Body of pancreas (tissue), 4 donors: Measurements from ENCODE around the gene OR7A17. TPM values are rescaled to one million over a fixed set of nuclear protein-coding genes. Genes with fewer than 3 reads are reported as not detected.

Experiments
- ATAC-seq: fragments of 150-250 bp; one replicate; pipeline ENCODE4 v1.9.1; 2016
- DNase-seq, 4 donors: peaks; one replicate each; pipeline ENCODE4 v3.0.0-alpha.2; 2019
- H3K27ac ChIP-seq, 4 donors: fragments of 200-600 bp; sonication (generic); 1 replicate in 3 of 4; 2 replicates in 1 of 4; pipeline versions ENCODE4 v1.5.1 to v1.6.1; 2016 to 2019; ENCODE audit warnings: mild to moderate bottlenecking in 1 of 4, mixed read lengths in 1 of 4, moderate library complexity in 1 of 4
- H3K27me3 ChIP-seq, 2 donors: fragments of 200-600 bp; sonication (generic); one replicate each; pipeline ENCODE4 v1.6.0; 2016; ENCODE audit warnings: mild to moderate bottlenecking in 1 of 2
- H3K36me3 ChIP-seq, 2 donors: fragments of 200-600 bp; sonication (generic); replicated peaks in 1 of 2; 2 replicates each; pipeline ENCODE4 v1.5.1; 2016; ENCODE audit warnings: low read depth in 2 of 2; ENCODE audit not compliant: insufficient read depth in 1 of 2
- H3K4me1 ChIP-seq: fragments of 200-600 bp; sonication (generic); one replicate; pipeline ENCODE4 v1.6.0; 2016
- H3K4me3 ChIP-seq, 2 donors: fragments of 200-600 bp; sonication (generic); 1 replicate in 1 of 2; 2 replicates in 1 of 2; pipeline ENCODE4 v1.5.1; 2016 to 2019
- H3K9me3 ChIP-seq, 3 donors: fragments of 200-600 bp; sonication (generic); 1 replicate in 2 of 3; 2 replicates in 1 of 3; pipeline ENCODE4 v1.5.1; 2016
- CTCF ChIP-seq, 7 experiments: fragments of 450-650 bp in 4 of 7; fragments of 200-600 bp in 3 of 7; sonication (generic) in 3 of 7; IDR thresholded peaks; one replicate each; pipeline ENCODE4 v1.5.1; 2016 to 2019; ENCODE audit warnings: antibody characterized with exemption in 7 of 7
- POLR2A ChIP-seq, 3 donors: fragments of 450-650 bp; IDR thresholded peaks; one replicate each; pipeline ENCODE4 v1.6.1; 2016; ENCODE audit warnings: antibody characterized with exemption in 3 of 3, mild to moderate bottlenecking in 2 of 3
- WGBS, 2 donors: methylation state at CpG; one replicate each; pipeline ENCODE4 v1.1.5; 2017; 5-methylcytosine and 5-hydroxymethylcytosine counted together
- intact Hi-C: fragments of 100-400 bp; cut with DNase I; formaldehyde crosslinking; loops from one replicate; pipeline ENCODE4 v1.15.1; 2023
- total RNA-seq, 2 donors: library from RNA; depleted of rRNA; stranded (reverse); fragments of >200 nt; gene quantifications; one replicate each; pipeline ENCODE4 v1.1.0, GENCODE V29; 2016

OR7A17 gene
- total RNA-seq = not detected

- WGBS, 2 donors = 36 to 41% methylated on average over 4 of the region's 4 CpGs
- Histone ChIP-seq H3K4me3 (no peak within 1 kb of the TSS), H3K27me3 (no peaks in the 10 kb centered on the region), H3K36me3 (no peaks in the 10 kb centered on the region), H3K27ac (no peak within 1 kb of the TSS), H3K4me1 (peaks cover 6% of the 10 kb centered on the region), H3K9me3 (no peaks in the 10 kb centered on the region)
- ATAC-seq (no peak), DNase-seq (no peak)
- no peak for TF ChIP-seq CTCF (IDR thresholded peaks at IDR 0.05)
- no peak for TF ChIP-seq POLR2A (IDR thresholded peaks at IDR 0.05)
- intact Hi-C loops = no loop called here
Observed at GRCh38 chr19:14886032-14886431, at the start of gene OR7A17. TSS of gene OR7A17 (minus strand) at chr19:14886132. CDS start at chr19:14881355, 4,777 bp downstream.

- DNase-seq = no peak
- no peak overlapping the region for H3K27ac ChIP-seq
- no peak for TF ChIP-seq CTCF (IDR thresholded peaks at IDR 0.05)
- no peak for TF ChIP-seq POLR2A (IDR thresholded peaks at IDR 0.05)
- WGBS, 2 donors = 35 to 45% methylated on average over 1 of the region's 1 CpG
- no peaks in the 10 kb centered on the region for H3K4me1 ChIP-seq
- no peaks in the 10 kb centered on the region for H3K9me3 ChIP-seq
- no peak for ATAC-seq
- H3K36me3 ChIP-seq = no peaks in the 10 kb centered on the region
- H3K27me3 ChIP-seq = no peaks in the 10 kb centered on the region
- no peak overlapping the region for H3K4me3 ChIP-seq
- intact Hi-C loops = no loop called here
Observed at GRCh38 chr19:14933506-14933905, 47.6 kb upstream of the OR7A17 start.

GRCh38 chr19:14916848-14917247 is 30.9 kb upstream of the OR7A17 start:
- ATAC-seq (no peak), DNase-seq (peak in 1 of 4 donors; percentile 26)
- no peak overlapping the region for H3K4me3 ChIP-seq
- 45 to 60% methylated on average over 5 of the region's 5 CpGs for WGBS, 2 donors
- H3K27me3 ChIP-seq = no peaks in the 10 kb centered on the region
- intact Hi-C loops = no loop called here
- no peak overlapping the region for H3K27ac ChIP-seq
- peak in 2 of 7 experiments; percentile 18 to 26 for TF ChIP-seq CTCF (IDR thresholded peaks at IDR 0.05)
- no peak for TF ChIP-seq POLR2A (IDR thresholded peaks at IDR 0.05)
- no peaks in the 10 kb centered on the region for H3K36me3 ChIP-seq
- no peaks in the 10 kb centered on the region for H3K9me3 ChIP-seq
- no peaks in the 10 kb centered on the region for H3K4me1 ChIP-seq

GRCh38 chr19:14915116-14915515 is 29.2 kb upstream of the OR7A17 start:
- H3K36me3 ChIP-seq = no peaks in the 10 kb centered on the region
- H3K9me3 ChIP-seq = no peaks in the 10 kb centered on the region
- DNase-seq (no peak), ATAC-seq (no peak)
- no peaks in the 10 kb centered on the region for H3K27me3 ChIP-seq
- no peaks in the 10 kb centered on the region for H3K4me1 ChIP-seq
- H3K4me3 ChIP-seq = no peak overlapping the region
- H3K27ac ChIP-seq = no peak overlapping the region
- intact Hi-C loops = no loop called here
- 60 to 62% methylated on average over 6 of the region's 6 CpGs for WGBS, 2 donors
- no peak for TF ChIP-seq CTCF (IDR thresholded peaks at IDR 0.05)
- no peak for TF ChIP-seq POLR2A (IDR thresholded peaks at IDR 0.05)

GRCh38 chr19:14906711-14907110 is 20.8 kb upstream of the OR7A17 start:
- Histone ChIP-seq H3K9me3 (no peaks in the 10 kb centered on the region), H3K4me1 (no peaks in the 10 kb centered on the region), H3K27me3 (no peaks in the 10 kb centered on the region), H3K27ac (no peak overlapping the region), H3K4me3 (no peak overlapping the region), H3K36me3 (no peaks in the 10 kb centered on the region)
- intact Hi-C loops = no loop called here
- WGBS, 2 donors = 75 to 80% methylated on average over 4 of the region's 4 CpGs
- no peak for ATAC-seq
- TF ChIP-seq CTCF (IDR thresholded peaks at IDR 0.05) (no peak), POLR2A (IDR thresholded peaks at IDR 0.05) (no peak)
- DNase-seq = no peak
